Thyroid gland (tissue), 4 donors: ENCODE measurements around the gene ANKRD27. TPM values are rescaled to one million over a fixed set of nuclear protein-coding genes. Genes with fewer than 3 reads are reported as not detected.
"Not testable (repeated sequence)": the region's sequence is repeated elsewhere in the genome, so short reads cannot be mapped to it uniquely, and the experiment has no call there.

Source experiments
- DNase-seq, 2 donors: peaks; one replicate each; pipeline ENCODE4 v3.0.0-alpha.2; 2019
- H3K27ac ChIP-seq, 3 donors: fragments of 200-600 bp; sonication (generic); 1 replicate in 2 of 3; 2 replicates in 1 of 3; pipeline ENCODE4 v1.5.1; 2016 to 2019; ENCODE audit warnings: mild to moderate bottlenecking in 1 of 3, moderate library complexity in 1 of 3
- H3K27me3 ChIP-seq: fragments of 200-600 bp; sonication (generic); one replicate; pipeline ENCODE4 v1.5.1; 2019
- H3K36me3 ChIP-seq, 2 donors: fragments of 200-600 bp; sonication (generic); one replicate each; pipeline ENCODE4 v1.5.1; 2016 to 2019
- H3K4me1 ChIP-seq, 2 donors: fragments of 200-600 bp; sonication (generic); one replicate each; pipeline ENCODE4 v1.5.1; 2017 to 2019
- H3K4me3 ChIP-seq, 3 donors: fragments of 200-600 bp; sonication (generic); replicated peaks in 1 of 3; 1 replicate in 2 of 3; 2 replicates in 1 of 3; pipeline ENCODE4 v1.5.1; 2016; ENCODE audit warnings: mild to moderate bottlenecking in 1 of 3
- H3K9me3 ChIP-seq: fragments of 200-600 bp; sonication (generic); one replicate; pipeline ENCODE4 v1.5.1; 2017
- POLR2A ChIP-seq, 2 donors: fragments of 450-650 bp; IDR thresholded peaks; one replicate each; pipeline ENCODE4 v1.6.1; 2017; ENCODE audit warnings: antibody characterized with exemption in 2 of 2, mild to moderate bottlenecking in 2 of 2, moderate library complexity in 1 of 2
- WGBS, 2 donors: methylation state at CpG; one replicate each; pipeline ENCODE4 v1.1.5; 2017; 5-methylcytosine and 5-hydroxymethylcytosine counted together
- intact Hi-C: fragments of 100-400 bp; cut with DNase I; formaldehyde crosslinking; loops from one replicate; pipeline ENCODE4 v1.15.1; 2023
- total RNA-seq, 4 donors: library from RNA; depleted of rRNA; stranded (reverse); fragments of >200 nt; gene quantifications; one replicate each; pipeline ENCODE4 v1.2.3, GENCODE V29; 2016
- TF ChIP-seq, protein P1 (sequence below), 6 experiments: fragments of 200-600 bp in 3 of 6; fragments of 450-650 bp in 3 of 6; sonication (generic) in 3 of 6; IDR thresholded peaks; one replicate each; pipeline ENCODE4 v1.5.1; 2016 to 2019; ENCODE audit warnings: antibody characterized with exemption in 6 of 6, mild to moderate bottlenecking in 2 of 6, inconsistent platforms in 1 of 6, moderate library complexity in 1 of 6

ANKRD27 gene
- total RNA-seq, 4 donors from 2014 or later: 29.7 to 64.8 (median 48.7) TPM

- 27 to 36% methylated on average over 3 of the region's 3 CpGs for WGBS, 2 donors
- Histone ChIP-seq H3K27ac (no peak overlapping the region), H3K4me1 (no peaks in the 10 kb centered on the region), H3K36me3 (no peaks in the 10 kb centered on the region), H3K4me3 (no peak overlapping the region), H3K27me3 (no peaks in the 10 kb centered on the region), H3K9me3 (no peaks in the 10 kb centered on the region)
- DNase-seq: no peak
- intact Hi-C loops: no loop called here
- TF ChIP-seq POLR2A (IDR thresholded peaks at IDR 0.05): no peak
- TF ChIP-seq, protein P1, sequence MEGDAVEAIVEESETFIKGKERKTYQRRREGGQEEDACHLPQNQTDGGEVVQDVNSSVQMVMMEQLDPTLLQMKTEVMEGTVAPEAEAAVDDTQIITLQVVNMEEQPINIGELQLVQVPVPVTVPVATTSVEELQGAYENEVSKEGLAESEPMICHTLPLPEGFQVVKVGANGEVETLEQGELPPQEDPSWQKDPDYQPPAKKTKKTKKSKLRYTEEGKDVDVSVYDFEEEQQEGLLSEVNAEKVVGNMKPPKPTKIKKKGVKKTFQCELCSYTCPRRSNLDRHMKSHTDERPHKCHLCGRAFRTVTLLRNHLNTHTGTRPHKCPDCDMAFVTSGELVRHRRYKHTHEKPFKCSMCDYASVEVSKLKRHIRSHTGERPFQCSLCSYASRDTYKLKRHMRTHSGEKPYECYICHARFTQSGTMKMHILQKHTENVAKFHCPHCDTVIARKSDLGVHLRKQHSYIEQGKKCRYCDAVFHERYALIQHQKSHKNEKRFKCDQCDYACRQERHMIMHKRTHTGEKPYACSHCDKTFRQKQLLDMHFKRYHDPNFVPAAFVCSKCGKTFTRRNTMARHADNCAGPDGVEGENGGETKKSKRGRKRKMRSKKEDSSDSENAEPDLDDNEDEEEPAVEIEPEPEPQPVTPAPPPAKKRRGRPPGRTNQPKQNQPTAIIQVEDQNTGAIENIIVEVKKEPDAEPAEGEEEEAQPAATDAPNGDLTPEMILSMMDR (IDR thresholded peaks at IDR 0.05): no peak
Observed at GRCh38 chr19:32573492-32573794, 101.5 kb downstream of the ANKRD27 start.

DNA sequence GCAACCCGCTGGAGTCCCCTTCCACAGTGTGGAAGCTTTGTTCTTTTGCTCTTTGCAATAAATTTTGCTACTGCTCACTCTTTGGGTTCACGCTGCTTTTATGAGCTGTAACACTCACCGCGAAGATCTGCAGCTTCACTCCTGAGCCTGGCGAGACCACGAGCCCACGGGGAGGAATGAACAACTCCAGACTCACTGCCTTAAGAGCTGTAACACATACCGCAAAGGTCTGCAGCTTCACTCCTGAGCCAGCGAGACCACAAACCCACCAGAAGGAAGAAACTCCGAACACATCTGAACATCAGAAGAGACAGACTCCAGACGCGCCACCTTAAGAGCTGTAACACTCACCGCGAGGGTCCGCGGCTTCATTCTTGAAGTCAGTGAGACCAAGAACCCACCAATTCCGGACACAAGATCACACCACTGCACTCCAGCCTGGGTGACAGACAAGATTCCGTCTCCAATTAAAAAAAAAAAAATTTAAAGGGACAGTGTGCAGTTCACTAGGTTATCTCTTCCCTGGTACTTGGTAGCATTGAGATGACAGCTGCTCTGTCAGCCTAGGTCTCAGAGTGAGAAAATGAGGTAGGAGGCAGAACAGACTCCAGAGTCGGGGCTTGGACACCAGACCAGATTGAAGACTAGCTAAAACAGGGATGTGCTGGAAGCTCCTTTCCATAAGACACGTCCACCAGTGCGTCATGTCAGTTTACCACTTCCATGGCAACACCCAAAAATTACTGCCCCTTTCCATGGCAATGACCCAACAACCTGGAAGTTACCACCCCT, 102.1 kb downstream of the ANKRD27 start:
- H3K27me3 ChIP-seq, H3K4me3 ChIP-seq, DNase-seq, H3K36me3 ChIP-seq, H3K27ac ChIP-seq, H3K4me1 ChIP-seq, intact Hi-C loops, H3K9me3 ChIP-seq: not testable (repeated sequence)
- 75 to 84% methylated on average over 21 of the region's 21 CpGs for WGBS, 2 donors

GRCh38 chr19:32571471-32572075, 103.4 kb downstream of the ANKRD27 start:
- H3K27me3 ChIP-seq, H3K36me3 ChIP-seq, intact Hi-C loops, DNase-seq, H3K4me3 ChIP-seq, H3K27ac ChIP-seq, H3K9me3 ChIP-seq, H3K4me1 ChIP-seq: not testable (repeated sequence)
- WGBS, 2 donors: 85 to 95% methylated on average over 4 of the region's 36 CpGs

DNA sequence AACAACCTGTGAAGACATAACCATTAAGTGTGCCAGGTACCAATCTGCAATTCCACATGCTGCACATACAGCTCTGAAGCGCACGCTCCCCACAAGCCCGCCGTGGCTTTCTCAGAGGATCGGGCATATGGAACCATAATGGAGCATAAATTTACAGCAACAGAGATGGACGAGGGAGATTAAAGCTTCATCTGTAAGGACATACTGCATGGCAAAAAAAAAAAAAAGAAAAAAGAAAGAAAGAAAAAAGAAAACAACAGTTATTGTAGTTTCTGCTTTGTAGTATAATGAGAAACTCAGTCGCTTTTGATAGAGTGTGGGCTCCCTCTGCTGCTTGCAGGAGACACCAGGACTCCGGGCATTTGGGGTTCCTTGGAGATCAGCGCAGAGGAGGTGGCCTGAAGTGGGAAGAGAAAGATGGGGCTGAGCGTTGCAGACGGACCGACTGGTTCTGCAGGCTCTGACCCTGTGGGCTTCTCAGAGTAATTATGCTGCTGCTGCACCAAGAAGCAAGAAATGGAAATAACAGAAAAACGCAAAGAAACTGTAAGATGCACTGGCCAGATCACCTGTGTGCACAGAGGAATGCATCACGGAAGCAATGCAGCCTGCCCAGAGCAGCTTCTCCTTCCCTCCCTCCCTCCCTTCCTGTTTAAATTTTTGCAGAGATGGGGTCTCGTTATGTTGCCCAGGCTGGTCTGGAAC, 104.7 kb downstream of the ANKRD27 start:
- intact Hi-C loops: no loop called here
- WGBS, 2 donors: 33 to 35% methylated on average over 15 of the region's 15 CpGs

GRCh38 chr19:32567486-32567885, 107.5 kb downstream of the ANKRD27 start:
- Histone ChIP-seq H3K4me3 (no peak overlapping the region), H3K4me1 (no peaks in the 10 kb centered on the region), H3K36me3 (no peaks in the 10 kb centered on the region), H3K27me3 (no peaks in the 10 kb centered on the region), H3K27ac (no peak overlapping the region), H3K9me3 (no peaks in the 10 kb centered on the region)
- intact Hi-C loops: loop anchor here (10.0 kb wide), 1 partner anchor 233 kb away; no protein-coding TSS in a partner anchor
- WGBS, 2 donors: 89 to 93% methylated on average over 9 of the region's 9 CpGs
- DNase-seq: no peak
- TF ChIP-seq POLR2A (IDR thresholded peaks at IDR 0.05): no peak
- TF ChIP-seq, protein P1 (IDR thresholded peaks at IDR 0.05): no peak

More for the DNA sequence above, 104.7 kb downstream of the ANKRD27 start:
- DNase-seq: peak; percentile 58 to 69
- Histone ChIP-seq H3K4me3 (no peak overlapping the region), H3K27ac (no peak overlapping the region), H3K27me3 (no peaks in the 10 kb centered on the region), H3K9me3 (no peaks in the 10 kb centered on the region), H3K36me3 (no peaks in the 10 kb centered on the region), H3K4me1 (no peaks in the 10 kb centered on the region)
- no peak for TF ChIP-seq POLR2A (IDR thresholded peaks at IDR 0.05)
- TF ChIP-seq, protein P1 (IDR thresholded peaks at IDR 0.05): peak in 5 of 6 experiments; percentile 36 to 87 (median 65)
